GM12875 (cell line): ENCODE data around the gene DPP9.

ENCODE experiments used
- H3K4me3 ChIP-seq: one replicate; pipeline ENCODE4 v1.5.1; 2011; ENCODE audit warnings: low read depth, low read length, control low read depth
- TF ChIP-seq, protein P1 (sequence below): IDR thresholded peaks from 2 replicates; pipeline ENCODE4 v1.5.1; 2011; ENCODE audit warnings: low read depth, mild to moderate bottlenecking, control low read depth, inconsistent platforms, low read length, moderate library complexity, borderline replicate concordance; ENCODE audit not compliant: insufficient read depth

DPP9 gene

DNA sequence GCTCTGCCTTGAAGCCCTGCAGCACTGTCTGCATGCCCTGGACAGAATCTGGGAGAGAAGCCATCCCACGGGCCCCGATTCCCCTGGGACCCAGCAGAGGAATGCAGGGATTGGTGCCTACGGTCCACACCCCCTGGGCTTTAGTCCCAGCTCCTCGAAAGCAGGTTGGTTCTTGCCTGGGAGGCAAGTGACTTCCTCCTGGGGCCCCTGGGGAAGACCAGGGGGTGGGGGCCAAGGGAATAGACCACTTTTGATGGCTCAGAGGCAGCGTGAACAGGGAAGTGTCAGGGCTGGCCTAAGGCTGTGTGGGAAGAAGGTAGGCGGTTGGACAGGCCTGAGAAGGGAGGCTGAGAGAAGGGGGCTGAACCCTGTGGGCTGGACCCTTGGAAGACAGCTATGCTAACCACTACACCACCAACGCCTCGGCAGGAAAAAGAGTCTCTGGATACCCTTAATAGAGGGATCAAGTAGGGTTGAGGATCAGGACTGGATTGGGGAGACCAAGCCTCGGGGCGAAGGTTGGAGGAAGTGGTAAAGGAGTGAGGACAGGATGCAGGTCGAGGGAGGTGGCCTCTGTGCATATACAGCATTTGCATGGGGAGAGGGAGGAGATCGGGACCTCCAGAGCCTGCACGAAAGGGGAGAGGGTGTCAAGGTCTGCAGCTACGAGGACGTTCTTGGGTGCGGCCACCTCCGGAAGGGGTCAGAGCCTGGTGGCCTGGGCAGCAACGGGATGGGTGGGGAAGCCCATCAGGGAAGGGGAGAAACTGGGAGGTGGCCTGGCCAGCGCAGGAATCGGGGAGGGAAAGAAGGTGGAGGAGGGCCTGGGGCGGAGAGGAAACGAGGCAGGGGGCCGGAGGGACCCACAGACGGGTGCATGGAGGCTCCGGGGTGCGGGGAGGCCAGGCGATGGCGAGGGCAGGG, 709 bp downstream of the DPP9 start:
- H3K4me3 ChIP-seq = peak overlapping the region; percentile 99
- TF ChIP-seq, protein P1, sequence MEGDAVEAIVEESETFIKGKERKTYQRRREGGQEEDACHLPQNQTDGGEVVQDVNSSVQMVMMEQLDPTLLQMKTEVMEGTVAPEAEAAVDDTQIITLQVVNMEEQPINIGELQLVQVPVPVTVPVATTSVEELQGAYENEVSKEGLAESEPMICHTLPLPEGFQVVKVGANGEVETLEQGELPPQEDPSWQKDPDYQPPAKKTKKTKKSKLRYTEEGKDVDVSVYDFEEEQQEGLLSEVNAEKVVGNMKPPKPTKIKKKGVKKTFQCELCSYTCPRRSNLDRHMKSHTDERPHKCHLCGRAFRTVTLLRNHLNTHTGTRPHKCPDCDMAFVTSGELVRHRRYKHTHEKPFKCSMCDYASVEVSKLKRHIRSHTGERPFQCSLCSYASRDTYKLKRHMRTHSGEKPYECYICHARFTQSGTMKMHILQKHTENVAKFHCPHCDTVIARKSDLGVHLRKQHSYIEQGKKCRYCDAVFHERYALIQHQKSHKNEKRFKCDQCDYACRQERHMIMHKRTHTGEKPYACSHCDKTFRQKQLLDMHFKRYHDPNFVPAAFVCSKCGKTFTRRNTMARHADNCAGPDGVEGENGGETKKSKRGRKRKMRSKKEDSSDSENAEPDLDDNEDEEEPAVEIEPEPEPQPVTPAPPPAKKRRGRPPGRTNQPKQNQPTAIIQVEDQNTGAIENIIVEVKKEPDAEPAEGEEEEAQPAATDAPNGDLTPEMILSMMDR = no peak

DNA sequence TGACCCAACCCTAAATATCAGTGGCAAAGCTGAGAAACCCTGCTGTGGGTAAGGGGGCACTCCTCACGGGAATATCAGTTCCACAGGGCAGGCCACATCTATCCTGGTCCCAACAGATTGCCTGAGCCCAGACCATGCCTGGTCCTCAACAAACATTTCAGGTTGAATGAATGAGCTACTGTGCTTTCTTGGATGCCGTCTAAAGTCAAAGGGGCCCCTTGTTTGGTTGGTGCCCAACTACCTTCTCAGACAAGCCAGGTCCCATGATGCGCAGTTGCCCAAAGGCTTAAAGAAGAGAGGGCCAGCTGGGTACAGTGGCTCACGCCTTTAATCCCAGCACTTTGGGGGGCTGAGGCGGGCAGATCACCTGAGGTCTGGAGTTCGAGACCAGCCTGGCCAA, 2.4 kb downstream of the DPP9 start:
- H3K4me3 ChIP-seq = no peak overlapping the region

GRCh38 chr19:4720037-4720700, 3.5 kb downstream of the DPP9 start:
- no peak overlapping the region for H3K4me3 ChIP-seq
- TF ChIP-seq, protein P1 = no peak

More for the DNA sequence above, 2.4 kb downstream of the DPP9 start:
- TF ChIP-seq, protein P1 = no peak

DNA sequence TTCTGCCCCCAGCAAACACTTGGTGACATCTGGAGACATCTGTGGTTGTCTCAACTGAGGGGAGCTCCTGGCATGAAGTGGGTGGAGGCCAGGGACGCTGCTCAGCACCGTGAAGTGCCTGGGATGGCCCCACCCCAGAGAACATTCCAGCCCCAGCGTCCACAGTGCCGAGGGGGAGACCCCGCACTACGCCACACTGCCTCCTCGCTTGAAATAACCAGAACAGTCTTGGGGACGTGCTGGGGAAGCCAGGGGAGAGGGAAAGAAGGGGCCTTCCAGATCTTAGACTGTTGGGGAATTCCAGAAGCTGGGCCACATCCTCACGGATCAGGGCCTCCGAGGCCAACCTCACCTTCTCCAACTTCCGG, 4.2 kb downstream of the DPP9 start:
- TF ChIP-seq, protein P1 = no peak
- H3K4me3 ChIP-seq = no peak overlapping the region

DNA sequence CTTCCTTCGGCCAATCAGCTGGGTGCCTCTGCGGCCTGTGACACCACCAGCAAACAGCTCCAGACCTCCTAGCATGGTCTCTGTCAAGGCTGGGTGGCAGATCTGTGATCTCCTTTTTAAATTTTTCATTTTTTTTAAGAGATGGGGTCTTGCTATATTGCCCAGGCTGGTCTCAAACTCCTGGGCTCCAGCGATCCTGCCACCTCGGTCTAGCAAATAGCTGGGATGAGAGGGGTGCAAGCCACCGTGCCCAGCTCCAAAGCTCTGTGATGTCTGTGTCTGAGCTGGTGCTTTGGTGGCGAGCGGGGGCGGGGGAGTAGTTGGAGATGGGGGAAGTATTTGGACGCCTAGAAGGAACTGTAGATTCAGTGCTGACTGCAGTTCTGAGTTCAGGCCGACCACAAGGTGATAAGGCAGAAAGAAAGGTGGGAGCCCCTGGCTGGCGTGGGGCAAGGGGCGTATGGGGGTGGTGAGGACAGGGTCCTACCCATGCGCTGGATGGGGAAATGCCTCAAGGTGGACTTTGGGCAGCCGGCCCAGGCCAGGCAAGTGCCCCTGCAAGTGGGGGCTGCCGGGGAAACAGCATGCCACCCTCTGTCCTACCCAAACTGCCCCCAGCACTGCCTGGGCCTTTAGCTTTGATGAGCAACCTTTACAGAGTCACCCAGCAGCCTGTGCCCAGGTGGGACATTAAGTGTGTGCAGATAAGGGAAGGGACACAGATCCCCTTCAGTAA, 5.5 kb downstream of the DPP9 start:
- H3K4me3 ChIP-seq = no peak overlapping the region
- TF ChIP-seq, protein P1 = no peak

- no peak overlapping the region for H3K4me3 ChIP-seq
- TF ChIP-seq, protein P1 = no peak
Observed at GRCh38 chr19:4717191-4717965, 6.3 kb downstream of the DPP9 start.
